Body of pancreas (tissue), 4 donors: Measurements from ENCODE around the gene CLEC16A.

ENCODE experiments used
- POLR2A ChIP-seq, 3 donors: fragments of 450-650 bp; IDR thresholded peaks; one replicate each; pipeline ENCODE4 v1.6.1; 2016; ENCODE audit warnings: antibody characterized with exemption in 3 of 3, mild to moderate bottlenecking in 2 of 3
- TF ChIP-seq, protein P1 (sequence below), 7 experiments: fragments of 450-650 bp in 4 of 7; fragments of 200-600 bp in 3 of 7; sonication (generic) in 3 of 7; IDR thresholded peaks; one replicate each; pipeline ENCODE4 v1.5.1; 2016 to 2019; ENCODE audit warnings: antibody characterized with exemption in 7 of 7

DNA sequence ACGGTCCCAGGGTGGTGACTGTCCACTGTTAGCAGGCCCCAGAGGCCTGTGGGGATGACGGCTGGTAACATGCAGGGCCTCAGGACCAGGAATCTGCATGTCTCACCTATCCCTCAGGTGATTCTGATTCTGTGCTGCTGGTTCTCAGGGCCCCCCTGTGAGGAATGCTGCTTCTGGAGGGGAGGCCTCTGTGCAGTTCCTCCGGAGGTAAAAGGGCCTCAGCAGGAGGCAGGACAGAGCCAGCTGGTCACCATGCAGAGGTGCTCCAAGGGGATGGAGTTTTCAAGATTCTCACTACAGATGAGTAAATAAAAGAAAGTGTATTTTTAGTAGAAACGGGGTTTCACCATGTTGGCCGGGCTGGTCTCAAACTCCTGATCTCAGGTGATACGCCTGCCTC is 33.8 kb downstream of the CLEC16A start:
- TF ChIP-seq, protein P1, sequence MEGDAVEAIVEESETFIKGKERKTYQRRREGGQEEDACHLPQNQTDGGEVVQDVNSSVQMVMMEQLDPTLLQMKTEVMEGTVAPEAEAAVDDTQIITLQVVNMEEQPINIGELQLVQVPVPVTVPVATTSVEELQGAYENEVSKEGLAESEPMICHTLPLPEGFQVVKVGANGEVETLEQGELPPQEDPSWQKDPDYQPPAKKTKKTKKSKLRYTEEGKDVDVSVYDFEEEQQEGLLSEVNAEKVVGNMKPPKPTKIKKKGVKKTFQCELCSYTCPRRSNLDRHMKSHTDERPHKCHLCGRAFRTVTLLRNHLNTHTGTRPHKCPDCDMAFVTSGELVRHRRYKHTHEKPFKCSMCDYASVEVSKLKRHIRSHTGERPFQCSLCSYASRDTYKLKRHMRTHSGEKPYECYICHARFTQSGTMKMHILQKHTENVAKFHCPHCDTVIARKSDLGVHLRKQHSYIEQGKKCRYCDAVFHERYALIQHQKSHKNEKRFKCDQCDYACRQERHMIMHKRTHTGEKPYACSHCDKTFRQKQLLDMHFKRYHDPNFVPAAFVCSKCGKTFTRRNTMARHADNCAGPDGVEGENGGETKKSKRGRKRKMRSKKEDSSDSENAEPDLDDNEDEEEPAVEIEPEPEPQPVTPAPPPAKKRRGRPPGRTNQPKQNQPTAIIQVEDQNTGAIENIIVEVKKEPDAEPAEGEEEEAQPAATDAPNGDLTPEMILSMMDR (IDR thresholded peaks at IDR 0.05), result no peak
- no peak for TF ChIP-seq POLR2A (IDR thresholded peaks at IDR 0.05)
